ENCODE data around the gene SSH2.

SSH2 gene

GRCh38 chr17:29619251-29619650 is 310.8 kb downstream of the SSH2 start:
- no peak for DNase-seq

- DNase-seq, result no peak
Observed at GRCh38 chr17:29618272-29619065, 311.6 kb downstream of the SSH2 start.

GRCh38 chr17:29617481-29618271 is 312.4 kb downstream of the SSH2 start:
- no peak for DNase-seq

DNA sequence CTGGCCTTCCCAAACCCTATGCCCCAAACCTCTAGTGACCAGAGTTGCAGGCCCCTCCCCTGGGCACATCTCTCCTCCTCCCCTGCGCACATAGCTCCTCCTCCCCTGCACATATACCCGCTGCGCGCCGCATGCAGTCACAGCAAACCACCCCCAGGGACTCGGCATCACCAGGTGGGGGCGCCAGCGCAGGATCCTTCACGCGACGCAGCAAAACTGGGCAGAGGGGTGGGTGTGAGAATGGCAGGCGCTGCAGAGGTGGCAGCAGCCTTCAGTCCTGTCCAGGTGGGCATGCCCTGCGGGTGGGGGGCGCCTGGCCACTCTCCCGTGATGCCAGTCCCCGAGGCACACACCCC is 312.9 kb downstream of the SSH2 start:
- DNase-seq, result no peak

GRCh38 chr17:29616300-29617048 is 313.6 kb downstream of the SSH2 start:
- DNase-seq, result no peak

GRCh38 chr17:29615492-29616299 is 314.3 kb downstream of the SSH2 start:
- DNase-seq, result peak; percentile 27

DNA sequence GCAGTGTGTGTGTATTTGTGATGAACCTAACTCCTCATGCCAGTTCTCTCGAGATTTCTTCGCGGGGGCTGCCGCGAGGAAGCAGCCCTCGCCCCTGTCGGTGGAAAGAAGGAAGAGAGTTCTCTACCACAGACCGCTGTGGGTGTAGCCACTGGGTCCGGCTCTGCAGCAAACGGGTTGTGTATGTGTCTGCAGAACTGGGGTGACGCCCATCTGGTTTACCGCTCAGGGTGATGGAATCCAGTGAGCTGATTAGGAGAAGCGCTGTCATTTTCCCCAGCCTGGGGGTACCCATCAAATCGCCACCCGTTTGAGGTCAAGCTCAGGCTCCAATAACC is 315.0 kb downstream of the SSH2 start:
- DNase-seq, result no peak

- DNase-seq, result no peak
Observed at GRCh38 chr17:29614349-29615047, 315.5 kb downstream of the SSH2 start.

GRCh38 chr17:29613856-29614255 is 316.2 kb downstream of the SSH2 start:
- DNase-seq, result no peak

DNA sequence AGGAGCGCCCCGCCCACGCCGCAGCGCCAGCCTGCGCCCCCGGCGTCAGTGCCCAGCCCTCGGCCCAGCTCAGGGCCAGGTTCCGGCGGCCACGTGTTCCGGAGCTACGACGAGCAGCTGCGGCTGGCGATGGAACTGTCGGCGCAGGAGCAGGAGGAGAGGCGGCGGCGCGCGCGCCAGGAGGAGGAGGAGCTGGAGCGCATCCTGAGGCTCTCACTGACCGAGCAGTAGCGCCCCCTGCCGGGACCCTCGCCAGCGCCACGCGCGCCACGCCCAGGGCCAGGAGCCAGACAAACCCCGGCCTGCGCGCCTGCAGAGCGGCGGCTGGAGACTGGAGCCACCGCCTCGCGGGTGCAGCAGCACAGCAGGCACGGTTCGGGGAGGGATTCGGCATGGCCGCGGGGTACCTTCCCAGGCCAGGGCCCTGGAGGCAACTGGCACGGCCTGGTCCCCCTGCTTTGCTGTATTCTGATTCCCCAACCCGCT is 316.6 kb downstream of the SSH2 start:
- no peak for DNase-seq

- no peak for DNase-seq
Observed at GRCh38 chr17:29612404-29613280, 317.4 kb downstream of the SSH2 start.

DNA sequence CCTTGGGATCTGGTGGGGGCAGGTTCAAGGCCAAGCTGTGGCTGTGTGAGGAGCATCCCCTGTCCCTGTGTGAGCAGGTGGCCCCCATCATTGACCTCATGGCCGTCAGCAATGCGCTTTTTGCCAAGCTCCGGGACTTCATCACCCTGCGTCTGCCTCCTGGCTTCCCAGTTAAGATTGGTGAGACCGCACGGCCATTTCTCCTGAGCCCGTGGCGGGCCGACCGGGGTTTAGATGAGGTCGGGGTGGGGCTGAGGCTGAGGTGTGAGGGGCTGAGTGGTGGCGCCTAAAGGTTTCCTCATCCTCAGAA is 318.0 kb downstream of the SSH2 start:
- no peak for DNase-seq

- DNase-seq, result no peak
Observed at GRCh38 chr17:29611351-29612093, 318.5 kb downstream of the SSH2 start.

DNA sequence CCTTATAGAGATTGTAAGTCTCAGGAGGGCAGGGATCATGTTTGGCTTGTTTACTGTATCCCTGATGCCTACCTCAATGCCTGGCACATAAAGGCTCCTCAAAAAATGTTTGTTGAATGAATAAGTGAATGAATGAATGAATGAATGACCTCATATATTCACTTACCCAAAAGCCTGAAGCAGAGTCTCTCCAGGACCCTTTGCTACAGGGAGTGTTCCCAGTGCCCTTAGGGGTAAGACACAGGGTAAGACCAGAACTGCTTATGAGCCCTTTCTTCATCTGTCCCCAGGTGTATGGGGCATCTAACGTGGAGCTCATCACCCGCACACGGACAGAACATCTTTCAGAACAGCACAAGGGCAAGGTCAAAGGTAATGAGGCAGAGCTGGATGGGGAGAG is 319.6 kb downstream of the SSH2 start:
- no peak for DNase-seq

DNA sequence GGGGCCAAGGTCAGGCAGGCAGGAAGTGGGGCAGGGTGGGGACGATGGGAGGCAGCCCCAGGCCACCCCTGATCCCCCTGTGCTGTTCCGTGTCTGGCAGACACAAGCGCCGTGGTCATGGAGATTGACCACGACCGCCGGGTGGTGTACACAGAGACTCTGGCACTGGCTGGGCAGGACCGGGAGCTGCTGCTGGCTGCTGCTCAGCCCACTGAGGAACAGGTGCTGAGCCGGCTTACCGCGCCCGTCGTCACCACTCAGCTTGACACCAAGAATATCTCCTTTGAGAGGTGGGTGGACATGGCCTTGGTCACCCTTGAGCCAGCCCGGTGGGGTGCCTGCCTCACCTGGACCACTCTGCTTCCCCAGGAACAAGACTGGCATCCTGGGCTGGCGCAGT is 321.0 kb downstream of the SSH2 start:
- DNase-seq, result no peak

DNA sequence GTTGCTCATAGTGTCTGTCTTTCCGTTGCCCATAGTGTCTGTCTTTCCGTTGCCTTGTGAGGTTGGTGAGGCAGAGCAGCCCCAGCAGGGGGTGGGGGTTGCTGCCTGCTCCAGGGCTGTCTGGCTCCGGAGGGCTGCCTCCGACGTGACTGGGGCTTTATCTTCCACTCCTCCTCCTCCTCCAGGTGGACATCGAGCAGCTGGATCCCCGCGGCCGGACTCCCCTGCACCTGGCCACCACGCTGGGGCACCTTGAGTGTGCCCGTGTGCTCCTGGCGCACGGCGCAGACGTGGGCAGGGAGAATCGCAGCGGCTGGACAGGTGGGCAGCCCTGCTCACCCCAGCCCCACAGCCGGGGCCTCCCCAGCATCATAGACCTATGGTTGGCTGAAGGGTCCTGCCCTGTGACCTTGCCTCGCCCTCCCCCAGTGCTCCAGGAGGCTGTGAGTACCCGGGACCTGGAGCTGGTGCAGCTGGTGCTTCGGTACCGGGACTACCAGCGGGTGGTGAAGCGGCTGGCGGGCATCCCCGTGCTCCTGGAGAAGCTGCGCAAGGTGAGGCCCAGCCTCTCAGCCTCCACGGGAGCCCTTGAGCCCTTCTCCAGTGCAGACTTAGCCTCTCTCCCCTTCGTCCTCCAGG is 322.4 kb downstream of the SSH2 start:
- DNase-seq, result no peak

GRCh38 chr17:29603109-29603674 is 326.8 kb downstream of the SSH2 start:
- no peak for DNase-seq

GRCh38 chr17:29597361-29598172 is 332.5 kb downstream of the SSH2 start:
- no peak for DNase-seq

GRCh38 chr17:29596811-29597210 is 333.2 kb downstream of the SSH2 start:
- DNase-seq, result no peak

Data from T1000 (cell line).